HG03520 (cell line): Measurements from ENCODE around the gene STAMBPL1.

Source experiments
- ATAC-seq: cut with Tn5 transposase; IDR thresholded peaks from one replicate; pipeline ENCODE4 v1.9.1; 2021; ENCODE audit warnings: mild to moderate bottlenecking, moderate library complexity; ENCODE audit not compliant: unreplicated experiment

Gene STAMBPL1

GRCh38 chr10:88946965-88947590, 67.0 kb downstream of the STAMBPL1 start:
- no peak for ATAC-seq

- no peak for ATAC-seq
These were observed 69.0 kb downstream of the STAMBPL1 start for GRCh38 chr10:88949051-88949450.

GRCh38 chr10:88949912-88950837, 70.1 kb downstream of the STAMBPL1 start:
- ATAC-seq: no peak

DNA sequence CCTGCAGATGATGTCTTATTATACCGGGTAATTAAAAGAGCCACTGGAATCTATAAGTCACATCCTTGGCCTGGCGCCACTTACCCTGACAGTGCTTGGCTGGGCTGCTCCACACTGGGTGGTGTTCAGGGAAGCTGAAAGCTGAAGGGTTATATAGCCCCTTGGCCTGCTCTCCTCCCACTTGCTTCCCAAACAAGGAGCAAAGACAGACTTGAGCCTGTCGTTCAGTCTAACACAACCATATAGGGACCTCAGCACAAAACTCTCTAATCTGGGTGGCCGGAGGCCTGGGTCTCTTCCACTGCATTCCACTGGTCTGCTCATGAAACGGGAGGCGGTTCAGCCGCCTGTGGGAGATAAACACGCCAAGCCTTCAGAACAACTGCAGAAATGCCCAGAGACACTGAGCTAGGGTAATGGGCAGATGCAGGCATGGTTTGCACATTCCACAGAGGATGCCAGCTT, 72.6 kb downstream of the STAMBPL1 start, which contains the start of gene ACTA2:
TSS of gene ACTA2 (minus strand) at position 127 of the 465 bp plus-strand sequence. CDS start 3,843 bp downstream, outside the sequence.
- no peak for ATAC-seq

DNA sequence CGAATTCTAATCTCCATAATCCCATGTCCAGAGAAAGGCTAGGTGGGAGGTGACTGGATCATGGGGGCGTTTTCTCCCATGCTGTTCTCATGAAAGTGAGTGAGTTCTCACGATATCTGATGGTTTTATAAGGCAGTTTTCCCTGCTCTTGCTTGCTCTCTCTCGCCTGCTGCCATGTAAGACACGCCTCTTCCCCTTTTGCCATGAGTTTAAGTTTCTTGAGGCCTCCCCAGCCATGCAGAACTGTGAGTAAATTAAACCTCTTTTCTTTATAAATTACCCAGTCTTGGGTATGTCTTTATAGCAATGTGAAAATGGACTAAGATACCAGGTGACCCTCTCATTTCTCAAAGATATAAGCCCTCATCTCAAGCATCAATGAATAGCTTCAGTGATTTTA, 73.6 kb downstream of the STAMBPL1 start:
- no peak for ATAC-seq

- no peak for ATAC-seq
These were observed 74.5 kb downstream of the STAMBPL1 start for GRCh38 chr10:88954458-88955083.

DNA sequence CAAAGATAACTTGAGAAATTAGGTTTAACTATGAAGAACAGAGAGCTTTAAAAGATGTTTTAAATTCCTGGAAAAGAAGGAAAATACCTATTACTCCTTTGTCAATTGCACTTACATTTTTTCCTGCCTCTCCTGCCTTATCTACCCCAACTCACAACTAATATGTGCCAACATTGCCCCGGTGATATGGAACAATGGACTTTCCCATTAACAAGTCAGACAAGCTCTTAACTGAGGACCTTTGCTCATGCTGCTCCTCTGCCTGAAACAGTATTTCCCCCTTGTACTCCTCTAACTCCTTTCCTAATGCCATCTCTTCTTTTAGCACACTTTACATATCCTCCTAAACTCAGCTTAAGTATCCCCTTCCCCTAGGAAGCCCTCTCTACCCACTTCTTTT, 77.3 kb downstream of the STAMBPL1 start:
- ATAC-seq: no peak

DNA sequence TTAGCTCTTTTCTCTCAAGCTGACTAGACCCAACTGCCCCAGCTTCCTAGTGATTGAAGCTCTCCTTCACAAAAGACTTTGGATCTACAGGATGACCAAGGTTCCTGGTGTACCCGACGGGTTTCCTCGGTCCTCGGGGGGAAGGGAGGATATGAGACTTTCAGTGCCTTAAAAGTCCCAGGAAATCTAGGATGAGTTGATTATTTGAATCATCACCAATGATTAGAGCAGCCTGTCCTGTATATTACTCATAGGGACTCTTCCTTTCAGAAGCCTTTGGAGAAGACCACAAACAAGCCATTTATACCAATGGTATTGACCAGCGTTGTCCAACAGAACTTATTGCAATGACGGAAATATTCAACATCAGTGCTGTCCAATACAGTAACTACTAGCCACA, 78.7 kb downstream of the STAMBPL1 start:
- no peak for ATAC-seq

DNA sequence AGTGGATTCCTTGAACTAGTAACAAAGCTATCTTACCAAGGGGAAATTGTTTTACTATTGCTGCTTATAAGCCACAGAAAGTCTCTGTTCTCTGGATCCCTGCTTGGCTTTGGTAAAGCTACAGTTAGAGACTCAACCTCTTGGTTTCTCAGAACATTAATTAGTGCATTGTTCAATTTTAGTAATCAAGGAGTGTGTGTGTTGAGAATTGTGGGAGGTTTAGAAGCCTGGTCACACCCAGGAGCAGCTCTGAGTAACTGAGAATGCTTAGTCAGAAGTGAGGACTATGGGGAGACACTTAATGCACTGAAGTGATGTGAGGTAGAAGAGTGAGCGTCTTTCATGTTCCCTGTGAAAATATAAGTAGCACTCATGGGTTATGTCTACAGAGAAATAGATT, 80.8 kb downstream of the STAMBPL1 start:
- no peak for ATAC-seq

DNA sequence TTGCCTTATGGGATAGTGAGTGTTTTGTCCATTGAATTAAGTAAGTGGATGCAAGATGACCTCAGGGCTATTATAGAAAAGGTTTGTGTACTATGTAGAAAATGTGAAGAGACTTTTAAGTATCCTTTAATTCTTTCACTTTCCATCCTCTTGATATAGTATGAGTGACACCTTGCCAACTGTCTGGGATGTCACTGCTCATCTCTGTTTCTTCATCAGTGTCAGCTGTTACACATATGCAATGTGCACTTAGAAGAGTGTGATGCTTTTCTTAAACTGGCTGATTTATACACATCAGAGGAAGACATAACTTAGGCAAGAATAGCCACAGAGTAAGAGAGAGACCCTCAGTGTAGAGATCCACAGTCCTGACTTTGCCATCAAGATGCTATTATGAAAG, 81.2 kb downstream of the STAMBPL1 start:
- no peak for ATAC-seq

DNA sequence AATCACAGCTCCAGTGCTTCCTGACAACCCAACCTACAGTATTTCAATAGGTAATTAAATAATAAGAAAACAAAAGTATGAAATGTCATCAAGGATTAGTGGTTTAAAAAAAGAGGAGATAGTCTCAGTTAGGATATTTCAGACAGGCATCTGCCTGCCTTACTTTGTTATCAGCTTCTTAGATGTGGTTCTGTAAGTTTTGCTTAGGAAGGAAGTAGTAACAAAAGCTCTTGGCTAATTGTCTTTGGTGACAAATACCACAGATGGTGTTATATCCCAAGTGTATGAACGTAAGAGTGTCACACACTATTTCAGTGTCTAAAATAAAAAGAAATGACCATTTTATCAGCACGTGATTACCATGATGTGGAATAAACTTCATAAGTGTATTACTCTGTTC, 82.3 kb downstream of the STAMBPL1 start:
- ATAC-seq: no peak

- no peak for ATAC-seq
These were observed 83.3 kb downstream of the STAMBPL1 start for GRCh38 chr10:88963318-88963717.

DNA sequence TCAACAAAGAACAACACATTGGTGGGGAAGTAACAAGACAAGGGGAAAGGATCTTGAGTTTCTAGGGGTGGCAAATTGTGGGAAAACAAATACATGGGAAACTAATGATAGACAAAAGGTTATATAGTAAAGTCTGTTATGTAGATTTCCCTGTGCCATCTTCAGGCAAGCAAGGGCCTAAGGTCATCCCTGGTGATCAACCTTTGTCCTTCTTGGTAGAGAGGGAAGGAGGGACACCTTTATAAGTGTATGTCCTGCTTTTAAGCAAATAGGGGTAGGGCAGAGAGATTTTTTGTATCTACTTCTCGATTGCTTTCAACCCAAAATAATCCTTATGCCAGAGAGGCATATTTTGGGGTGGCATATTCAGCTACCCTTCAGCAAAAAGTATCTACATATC, 84.3 kb downstream of the STAMBPL1 start:
- ATAC-seq: no peak

DNA sequence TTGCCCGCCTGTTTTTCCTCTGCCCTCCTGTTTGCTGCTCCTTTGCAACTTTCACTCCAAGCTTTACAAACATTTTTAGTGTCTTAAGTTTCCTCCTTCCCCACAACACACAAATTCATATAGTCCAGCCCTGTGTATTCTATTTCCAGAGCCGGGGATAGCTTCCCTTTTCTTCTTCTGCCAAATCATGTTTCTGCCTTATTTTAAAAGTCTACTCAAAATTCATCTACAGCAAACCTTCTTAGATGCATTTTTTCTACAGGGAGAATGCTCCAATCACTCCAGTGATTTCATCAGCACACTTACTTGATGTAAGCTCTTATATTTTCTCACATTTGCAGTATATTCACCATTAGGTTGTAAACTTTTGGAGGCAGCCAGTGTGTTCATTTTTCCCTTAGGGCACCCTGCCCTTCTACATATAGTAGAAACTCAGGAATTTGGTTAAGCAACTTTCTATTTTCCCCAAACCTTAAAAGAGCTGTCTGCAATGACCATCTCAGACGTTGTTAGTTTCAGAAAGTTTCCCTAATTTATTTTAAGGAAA, 84.9 kb downstream of the STAMBPL1 start:
- no peak for ATAC-seq

DNA sequence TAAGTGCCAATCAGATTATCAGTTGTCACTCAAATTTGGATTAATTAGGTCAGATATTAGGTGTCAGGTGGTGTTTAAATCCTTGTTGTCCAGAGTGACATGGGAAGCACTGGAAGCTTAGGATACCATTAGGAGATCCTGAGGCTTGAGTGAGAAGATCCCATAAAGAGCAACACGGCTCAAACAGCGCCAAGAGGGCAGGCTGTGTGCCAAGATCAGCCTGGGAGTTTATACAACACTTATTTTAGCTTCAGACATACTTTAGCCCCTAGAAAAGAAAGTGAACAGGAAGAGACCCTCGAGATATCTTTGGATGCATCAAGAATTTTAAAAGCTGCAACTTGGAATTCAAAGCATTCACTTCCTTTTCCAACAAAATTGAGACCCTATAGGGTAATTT, 86.8 kb downstream of the STAMBPL1 start:
- ATAC-seq: no peak

- no peak for ATAC-seq
These were observed 88.3 kb downstream of the STAMBPL1 start for GRCh38 chr10:88968391-88968790.

GRCh38 chr10:88971221-88972061, 91.4 kb downstream of the STAMBPL1 start:
- no peak for ATAC-seq
